GM12878 (cell line): Measurements from ENCODE around the gene TBC1D12. TPM values are rescaled to one million over a fixed set of nuclear protein-coding genes. Genes with fewer than 3 reads are reported as not detected.

Experiments used
- ATAC-seq: fragments of 200-7000 bp; cut with Tn5 transposase; 3 replicates; pipeline ENCODE4 v1.9.1; 2020; ENCODE audit warnings: mild to moderate bottlenecking, moderate library complexity
- BruUV-seq: library from RNA; stranded (reverse); fragments of 400-500 nt; replicated peaks from 2 replicates; lab custom pipeline; 2021; lab: Mats Ljungman, UMichigan
- CTCF ChIA-PET: fragments of 300-600 bp; sonication (Branson Sonifier 250); formaldehyde crosslinking; extraction: SDS; loops from one replicate; lab custom pipeline; 2021; ENCODE audit warnings: inconsistent platforms; lab: Yijun Ruan, JAX
- POLR2A ChIA-PET: fragments of 350-600 bp; formaldehyde crosslinking; extraction: SDS; loops from one replicate; lab custom pipeline; 2021; ENCODE audit warnings: inconsistent platforms; lab: Charles Lee
- RAD21 ChIA-PET: fragments of 300-600 bp; sonication (Branson Sonifier 250); formaldehyde crosslinking; loops from one replicate; lab custom pipeline; 2023; ENCODE audit warnings: antibody characterized with exemption; ENCODE audit not compliant: unreplicated experiment; lab: Charles Lee
- SMC1A ChIA-PET: fragments of 300-600 bp; sonication (Branson Sonifier 250); formaldehyde crosslinking; loops from one replicate; lab custom pipeline; 2023; ENCODE audit not compliant: unreplicated experiment, uncharacterized antibody; lab: Charles Lee
- DNase-seq: peaks from one replicate; pipeline ENCODE4 v3.0.0-alpha.2; 2011; ENCODE audit warnings: low read depth, low spot score
- FAIRE-seq: peaks from 3 replicates; lab custom pipeline; 2011; peaks lifted over from hg19 to GRCh38; lab: Jason Lieb, UNC
- H2AFZ ChIP-seq: 2 replicates; pipeline ENCODE4 v1.6.0; 2011; ENCODE audit warnings: low read depth, low read length, control low read depth; ENCODE audit not compliant: control insufficient read depth
- H3K27ac ChIP-seq: 2 replicates; pipeline ENCODE4 v1.5.1; 2011; ENCODE audit warnings: control low read depth; ENCODE audit not compliant: control insufficient read depth, insufficient read depth
- H3K27me3 ChIP-seq, 2 experiments: replicated peaks in 1 of 2; 2 replicates each; pipeline versions ENCODE4 v1.6.0 to v1.6.1; 2011; ENCODE audit warnings: low read length in 1 of 2; ENCODE audit not compliant: control insufficient read depth in 2 of 2, insufficient read depth in 2 of 2
- H3K36me3 ChIP-seq, 2 experiments: 2 replicates each; pipeline ENCODE4 v1.5.1; 2011; ENCODE audit warnings: low read length in 1 of 2; ENCODE audit not compliant: control insufficient read depth in 2 of 2, insufficient read depth in 2 of 2
- H3K4me1 ChIP-seq: 2 replicates; pipeline ENCODE4 v1.6.1; 2011; ENCODE audit warnings: mild to moderate bottlenecking, low read length, moderate library complexity, mixed read lengths; ENCODE audit not compliant: control insufficient read depth, insufficient read depth
- H3K4me2 ChIP-seq: 2 replicates; pipeline ENCODE4 v1.6.0; 2011; ENCODE audit warnings: control low read depth; ENCODE audit not compliant: control insufficient read depth, insufficient read depth
- H3K4me3 ChIP-seq: fragments of 200-600 bp; sonication (generic); 2 replicates; pipeline ENCODE4 v1.5.1; 2016
- H3K79me2 ChIP-seq: 2 replicates; pipeline ENCODE4 v1.6.0; 2011; ENCODE audit warnings: low read length; ENCODE audit not compliant: control insufficient read depth, insufficient read depth
- H3K9ac ChIP-seq: 2 replicates; pipeline ENCODE4 v1.8.0; 2011; ENCODE audit warnings: low read length, control low read depth, mixed read lengths; ENCODE audit not compliant: control insufficient read depth, insufficient read depth
- H3K9me3 ChIP-seq: replicated peaks from 3 replicates; pipeline ENCODE4 v1.5.1; 2011; ENCODE audit warnings: mild to moderate bottlenecking, low read length; ENCODE audit not compliant: control insufficient read depth, insufficient read depth
- H4K20me1 ChIP-seq: 2 replicates; pipeline ENCODE4 v1.6.0; 2011; ENCODE audit not compliant: control insufficient read depth, insufficient read depth
- CHD2 ChIP-seq: IDR thresholded peaks from 2 replicates; pipeline ENCODE4 v1.6.1; 2011; ENCODE audit warnings: low read depth, low read length, improper control_type of control experiment, borderline replicate concordance
- CREB1 ChIP-seq: IDR thresholded peaks from 2 replicates; pipeline ENCODE4 v1.6.1; 2012; ENCODE audit warnings: low read depth, mild to moderate bottlenecking, inconsistent platforms
- MYC ChIP-seq: IDR thresholded peaks from 2 replicates; pipeline ENCODE4 v1.6.1; 2011; ENCODE audit warnings: mild to moderate bottlenecking, low read length, moderate library complexity, inconsistent platforms; ENCODE audit not compliant: insufficient read depth, insufficient replicate concordance, insufficient read length, severe bottlenecking
- NFYA ChIP-seq: IDR thresholded peaks from 2 replicates; pipeline ENCODE4 v1.6.1; 2011; ENCODE audit warnings: low read depth, mild to moderate bottlenecking, low read length, improper control_type of control experiment, borderline replicate concordance
- PKNOX1 ChIP-seq: fragments of 450-650 bp; IDR thresholded peaks from 2 replicates; pipeline ENCODE4 v1.6.1; 2016; ENCODE audit warnings: mild to moderate bottlenecking
- USF1 ChIP-seq: IDR thresholded peaks from 2 replicates; pipeline ENCODE4 v1.6.1; 2011; ENCODE audit warnings: borderline replicate concordance, low read depth, mild to moderate bottlenecking, moderate library complexity, mixed read lengths, low read length; ENCODE audit not compliant: insufficient read depth; ENCODE audit errors: extremely low read length
- ZNF384 ChIP-seq: IDR thresholded peaks from 2 replicates; pipeline ENCODE4 v1.6.1; 2012; ENCODE audit warnings: low read depth, mild to moderate bottlenecking, low read length, improper control_type of control experiment, borderline replicate concordance
- WGBS: methylation state at CpG from one replicate; pipeline ENCODE4 v1.1.6; 2016; ENCODE audit warnings: low lambda C conversion rate; ENCODE audit not compliant: insufficient replicate concordance, insufficient coverage; ENCODE audit errors: missing lambda C conversion rate; 5-methylcytosine and 5-hydroxymethylcytosine counted together
- in situ Hi-C: fragments of 300-500 bp; cut with MboI; formaldehyde crosslinking; loops from 9 replicates; pipeline ENCODE4 v1.14.3; 2018; ENCODE audit warnings: mixed read lengths
- intact Hi-C: fragments of 100-400 bp; cut with micrococcal nuclease; formaldehyde crosslinking; loops from one replicate; pipeline ENCODE4 v1.14.2; 2022; ENCODE audit not compliant: unreplicated experiment
- polyA plus RNA-seq, 11 experiments: library from polyadenylated mRNA; depleted of rRNA in 4 of 11; unstranded in 6 of 11; stranded (reverse) in 5 of 11; fragments of >200 nt; fragmentation: Nextera tagmentation in 4 of 11; fragmentation: Illumina TruSeq in 1 of 11; extraction: Ambion mirVana in 4 of 11; extraction: Trizol in 1 of 11; gene quantifications; 1 replicate in 1 of 11; 2 replicates in 10 of 11; pipeline versions ENCODE4 v1.2.1 to v1.2.3, GENCODE V29; 2011 to 2016; ENCODE audit warnings: inconsistent platforms in 2 of 11, missing spikeins in 2 of 11, low read depth in 1 of 11
- total RNA-seq, 4 experiments: library from RNA; depleted of rRNA in 3 of 4; stranded (reverse); fragments of >200 nt in 3 of 4; fragmentation: Illumina TruSeq in 1 of 4; extraction: Trizol in 1 of 4; gene quantifications; 2 replicates each; pipeline versions ENCODE4 v1.2.1 to v1.2.3, GENCODE V29; 2013 to 2021
- TF ChIP-seq, protein P1 (sequence below): IDR thresholded peaks from 2 replicates; pipeline ENCODE4 v1.6.1; 2012; ENCODE audit warnings: low read length, inconsistent platforms

Gene TBC1D12
- total and polyA plus RNA-seq, 10 of the 15 experiments (the other 5 are each of a cell fraction or from before 2014, with no cell fraction given), result 2.6 to 7.5 (median 3.8) TPM

DNA sequence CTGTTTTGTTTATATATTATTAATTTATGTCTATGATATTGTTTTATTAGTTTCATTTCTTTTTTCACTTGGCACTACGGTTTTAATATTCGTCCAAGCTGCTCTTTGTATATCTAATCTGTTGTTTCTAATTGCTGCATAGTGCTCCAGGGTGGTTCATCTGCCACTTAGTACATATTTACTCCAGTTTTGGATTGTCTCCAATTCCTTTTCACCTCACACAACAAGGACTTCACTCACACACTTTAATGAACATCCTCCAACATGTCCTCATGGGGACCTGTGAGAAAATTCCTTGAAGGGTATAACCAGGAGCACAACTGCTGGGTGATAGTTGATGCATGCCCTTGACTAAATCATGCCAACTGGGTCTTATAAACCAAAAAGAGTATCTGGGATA is 25.5 kb upstream of the TBC1D12 start:
- ATAC-seq, result no peak
- Histone ChIP-seq H3K4me2 (no peak overlapping the region), H3K79me2 (no peaks in the 10 kb centered on the region), H3K9me3 (no peaks in the 10 kb centered on the region), H2AFZ (no peak overlapping the region), H3K9ac (no peak overlapping the region), H3K4me3 (no peak overlapping the region), H3K36me3 (no peaks in the 10 kb centered on the region), H3K27me3 (peaks cover 0 to 2% of the 10 kb centered on the region in 2 experiments; a peak in 2 of 4 replicates), H3K27ac (no peak overlapping the region), H4K20me1 (no peaks in the 10 kb centered on the region), H3K4me1 (no peaks in the 10 kb centered on the region)
- in situ Hi-C loops (no loop called here), intact Hi-C loops (no loop called here)
- CTCF ChIA-PET, result no interaction called here
- RAD21 ChIA-PET, result no interaction called here
- DNase-seq, result no peak
- POLR2A ChIA-PET, result no interaction called here
- no peak for TF ChIP-seq MYC
- TF ChIP-seq PKNOX1, result no peak
- TF ChIP-seq, protein P1, sequence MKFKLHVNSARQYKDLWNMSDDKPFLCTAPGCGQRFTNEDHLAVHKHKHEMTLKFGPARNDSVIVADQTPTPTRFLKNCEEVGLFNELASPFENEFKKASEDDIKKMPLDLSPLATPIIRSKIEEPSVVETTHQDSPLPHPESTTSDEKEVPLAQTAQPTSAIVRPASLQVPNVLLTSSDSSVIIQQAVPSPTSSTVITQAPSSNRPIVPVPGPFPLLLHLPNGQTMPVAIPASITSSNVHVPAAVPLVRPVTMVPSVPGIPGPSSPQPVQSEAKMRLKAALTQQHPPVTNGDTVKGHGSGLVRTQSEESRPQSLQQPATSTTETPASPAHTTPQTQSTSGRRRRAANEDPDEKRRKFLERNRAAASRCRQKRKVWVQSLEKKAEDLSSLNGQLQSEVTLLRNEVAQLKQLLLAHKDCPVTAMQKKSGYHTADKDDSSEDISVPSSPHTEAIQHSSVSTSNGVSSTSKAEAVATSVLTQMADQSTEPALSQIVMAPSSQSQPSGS, result no peak
- no peak for TF ChIP-seq NFYA
- no peak for TF ChIP-seq CREB1
- no peak for TF ChIP-seq USF1
- no peak for TF ChIP-seq CHD2
- TF ChIP-seq ZNF384, result no peak
- SMC1A ChIA-PET, result no interaction called here
- BruUV-seq, result no TSS peak
- FAIRE-seq, result no peak
- 66% methylated on average over 2 of the region's 2 CpGs for WGBS
